Endothelial cell of umbilical vein (primary cell): ENCODE measurements around the gene SP6.

Source experiments
- EZH2 ChIP-seq: IDR thresholded peaks from 2 replicates; pipeline ENCODE4 v1.6.1; 2012; ENCODE audit warnings: borderline replicate concordance, low read depth, mild to moderate bottlenecking, moderate library complexity, low read length, inconsistent platforms; ENCODE audit not compliant: severe bottlenecking
- FOS ChIP-seq: IDR thresholded peaks from 2 replicates; pipeline ENCODE4 v1.6.1; 2011; ENCODE audit warnings: mild to moderate bottlenecking, low read length, moderate library complexity, borderline replicate concordance; ENCODE audit not compliant: insufficient read depth
- GATA2 ChIP-seq: IDR thresholded peaks from 2 replicates; pipeline ENCODE4 v1.7.0; 2011; ENCODE audit warnings: low read depth, mild to moderate bottlenecking, moderate library complexity, mixed read lengths, low read length; ENCODE audit not compliant: insufficient read length, insufficient read depth
- JUN ChIP-seq: IDR thresholded peaks from 2 replicates; pipeline ENCODE4 v1.6.1; 2011; ENCODE audit warnings: borderline replicate concordance, low read depth; ENCODE audit not compliant: insufficient read length, insufficient read depth
- MYC ChIP-seq: IDR thresholded peaks from one replicate; pipeline ENCODE4 v1.6.1; 2011; ENCODE audit warnings: mild to moderate bottlenecking, low read depth, low read length
- POLR2A ChIP-seq: IDR thresholded peaks from 2 replicates; pipeline ENCODE4 v1.6.1; 2012; ENCODE audit warnings: low read depth, mild to moderate bottlenecking, control low read depth, low read length
- POLR2AphosphoS5 ChIP-seq: IDR thresholded peaks from 2 replicates; pipeline ENCODE4 v1.6.1; 2012; ENCODE audit warnings: low read depth, mild to moderate bottlenecking, control low read depth, low read length, moderate library complexity; ENCODE audit not compliant: insufficient read depth
- TF ChIP-seq, protein P1 (sequence below), 2 donors: IDR thresholded peaks; 1 replicate in 1 of 2; 2 replicates in 1 of 2; pipeline ENCODE4 v1.5.1; 2011; ENCODE audit warnings: low read length in 2 of 2, mild to moderate bottlenecking in 2 of 2, moderate library complexity in 2 of 2, control low read depth in 1 of 2, inconsistent platforms in 1 of 2, low read depth in 1 of 2; ENCODE audit not compliant: insufficient read depth in 1 of 2; ENCODE audit errors: extremely low read depth in 1 of 2
- TF ChIP-seq, protein P2 (sequence below): IDR thresholded peaks from 2 replicates; pipeline ENCODE4 v1.6.1; 2011; ENCODE audit not compliant: insufficient read depth, insufficient read length

DNA sequence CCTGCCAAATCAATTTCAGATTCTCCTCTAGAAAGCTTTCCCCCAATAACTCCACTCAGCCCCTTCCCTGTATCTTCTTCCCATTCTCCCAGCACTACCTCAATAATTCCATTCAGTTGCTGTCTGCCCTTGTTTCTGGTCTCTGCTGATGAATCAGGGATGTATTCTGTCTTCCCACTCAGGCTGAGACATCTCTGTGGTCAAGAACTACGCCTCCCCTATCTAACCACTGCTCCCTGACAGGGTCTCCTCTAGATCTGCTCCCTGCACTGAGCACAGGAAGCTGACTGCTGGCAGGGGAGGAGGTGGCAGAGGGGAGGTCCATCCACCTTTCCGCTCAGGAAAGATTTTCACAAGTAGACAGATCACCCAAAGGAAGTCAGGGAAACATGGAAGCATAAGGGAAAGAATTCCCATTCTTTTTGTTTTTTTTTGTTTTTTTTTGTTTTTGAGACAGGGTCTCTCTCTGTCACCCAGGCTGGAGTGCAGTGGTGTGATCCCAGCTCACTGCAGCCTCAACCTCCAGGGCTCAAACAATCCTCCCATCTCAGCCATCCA lies 28.1 kb upstream of the SP6 start:
- TF ChIP-seq, protein P1, sequence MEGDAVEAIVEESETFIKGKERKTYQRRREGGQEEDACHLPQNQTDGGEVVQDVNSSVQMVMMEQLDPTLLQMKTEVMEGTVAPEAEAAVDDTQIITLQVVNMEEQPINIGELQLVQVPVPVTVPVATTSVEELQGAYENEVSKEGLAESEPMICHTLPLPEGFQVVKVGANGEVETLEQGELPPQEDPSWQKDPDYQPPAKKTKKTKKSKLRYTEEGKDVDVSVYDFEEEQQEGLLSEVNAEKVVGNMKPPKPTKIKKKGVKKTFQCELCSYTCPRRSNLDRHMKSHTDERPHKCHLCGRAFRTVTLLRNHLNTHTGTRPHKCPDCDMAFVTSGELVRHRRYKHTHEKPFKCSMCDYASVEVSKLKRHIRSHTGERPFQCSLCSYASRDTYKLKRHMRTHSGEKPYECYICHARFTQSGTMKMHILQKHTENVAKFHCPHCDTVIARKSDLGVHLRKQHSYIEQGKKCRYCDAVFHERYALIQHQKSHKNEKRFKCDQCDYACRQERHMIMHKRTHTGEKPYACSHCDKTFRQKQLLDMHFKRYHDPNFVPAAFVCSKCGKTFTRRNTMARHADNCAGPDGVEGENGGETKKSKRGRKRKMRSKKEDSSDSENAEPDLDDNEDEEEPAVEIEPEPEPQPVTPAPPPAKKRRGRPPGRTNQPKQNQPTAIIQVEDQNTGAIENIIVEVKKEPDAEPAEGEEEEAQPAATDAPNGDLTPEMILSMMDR (IDR thresholded peaks at IDR 0.05; ENCODE audit: extremely low read depth in 1 of 2, insufficient read depth in 1 of 2, low read depth in 1 of 2, low read length in 2 of 2): no peak
- no peak for TF ChIP-seq POLR2AphosphoS5
- no peak for TF ChIP-seq MYC
- TF ChIP-seq EZH2: no peak
- no peak for TF ChIP-seq POLR2A
- no peak for TF ChIP-seq GATA2
- TF ChIP-seq, protein P2, sequence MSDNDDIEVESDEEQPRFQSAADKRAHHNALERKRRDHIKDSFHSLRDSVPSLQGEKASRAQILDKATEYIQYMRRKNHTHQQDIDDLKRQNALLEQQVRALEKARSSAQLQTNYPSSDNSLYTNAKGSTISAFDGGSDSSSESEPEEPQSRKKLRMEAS: no peak
- TF ChIP-seq JUN: no peak
- no peak for TF ChIP-seq FOS
